Diencephalon (tissue), 1 donor: ENCODE results near the gene OR10AD1. TPM values are rescaled to one million over a fixed set of nuclear protein-coding genes. Genes with fewer than 3 reads are reported as not detected.

Experiments used
- total RNA-seq: library from RNA; depleted of rRNA; stranded (reverse); fragments of >200 nt; gene quantifications from one replicate; pipeline ENCODE4 v1.2.3, GENCODE V29; 2014

Gene OR10AD1
- not detected for total RNA-seq

DNA sequence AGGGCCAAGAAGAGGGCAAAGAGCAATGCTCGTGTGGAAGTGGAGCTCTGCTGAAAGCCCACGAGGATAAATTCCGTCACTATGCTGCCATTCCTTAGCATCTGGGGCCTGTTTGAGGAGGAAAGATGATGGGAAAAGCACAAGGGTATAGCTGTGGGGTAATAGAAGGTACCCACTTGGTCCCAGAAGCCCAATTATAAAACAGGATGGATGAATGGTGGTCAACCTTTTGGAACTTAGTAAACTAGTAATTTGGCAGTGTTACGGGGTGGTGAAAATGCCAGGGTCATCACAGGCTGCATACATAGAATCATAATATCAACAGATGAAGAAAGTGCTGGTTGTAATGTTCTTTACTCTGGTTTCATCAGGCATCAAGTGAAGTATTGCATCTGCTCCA is at the start of gene OR10AD1:
TSS of gene OR10AD1 (minus strand) at position 101 of the 400 bp plus-strand sequence. CDS start at position 101, 0 bp downstream.

GRCh38 chr12:48183091-48183875 is 19.8 kb downstream of the OR10AD1 start, which contains the start of gene CCDC184:
Gene CCDC184 (plus strand): TSS chr12:48183644. CDS start chr12:48184123, 479 bp downstream.

GRCh38 chr12:48157018-48157888 is 45.8 kb downstream of the OR10AD1 start, which contains the start of gene ASB8:
Gene ASB8 (minus strand): TSS chr12:48157515. CDS start chr12:48153496, 4,019 bp downstream.

Other genes with a start within 250 kb of the OR10AD1 start
- gene TMEM106C, start 239.7 kb downstream of the OR10AD1 start, total RNA-seq = 92.5 TPM
- gene COL2A1, start 198.8 kb downstream of the OR10AD1 start, total RNA-seq = 2.5 TPM
- 28.6 TPM for gene SENP1, start 97.2 kb downstream of the OR10AD1 start, total RNA-seq
- gene PFKM, start 83.9 kb downstream of the OR10AD1 start, total RNA-seq = 114 TPM
- gene ASB8, start 45.8 kb downstream of the OR10AD1 start, total RNA-seq = 37.1 TPM
- gene CCDC184, start 19.6 kb downstream of the OR10AD1 start, total RNA-seq = 30.9 TPM
- 42.4 TPM for gene ZNF641, start 147.6 kb upstream of the OR10AD1 start, total RNA-seq